Stimulated activated naive CD8-positive, alpha-beta T cell treated with anti-CD3 and anti-CD28 coated beads, Interleukin-15, Interleukin-2, amounts not matched to agents 100 ng/mL and 50 ng/mL, for 24 hours (primary cell): Measurements from ENCODE around the gene SOX18.

Experiments used
- H3K27ac Mint-ChIP-seq: one replicate; pipeline ENCODE4 v1.8.0; 2021; ENCODE audit warnings: mild to moderate bottlenecking, mixed read lengths
- H3K27me3 Mint-ChIP-seq: one replicate; pipeline ENCODE4 v1.8.0; 2021; ENCODE audit warnings: mixed read lengths
- H3K36me3 Mint-ChIP-seq: one replicate; pipeline ENCODE4 v1.8.0; 2021; ENCODE audit warnings: low read depth, mixed read lengths
- H3K4me1 Mint-ChIP-seq: one replicate; pipeline ENCODE4 v1.8.0; 2021; ENCODE audit warnings: low read depth, mixed read lengths
- H3K4me3 Mint-ChIP-seq: one replicate; pipeline ENCODE4 v1.8.0; 2021; ENCODE audit warnings: mild to moderate bottlenecking, mixed read lengths
- H3K9me3 Mint-ChIP-seq: one replicate; pipeline ENCODE4 v1.8.0; 2021; ENCODE audit warnings: mixed read lengths

SOX18 gene

DNA sequence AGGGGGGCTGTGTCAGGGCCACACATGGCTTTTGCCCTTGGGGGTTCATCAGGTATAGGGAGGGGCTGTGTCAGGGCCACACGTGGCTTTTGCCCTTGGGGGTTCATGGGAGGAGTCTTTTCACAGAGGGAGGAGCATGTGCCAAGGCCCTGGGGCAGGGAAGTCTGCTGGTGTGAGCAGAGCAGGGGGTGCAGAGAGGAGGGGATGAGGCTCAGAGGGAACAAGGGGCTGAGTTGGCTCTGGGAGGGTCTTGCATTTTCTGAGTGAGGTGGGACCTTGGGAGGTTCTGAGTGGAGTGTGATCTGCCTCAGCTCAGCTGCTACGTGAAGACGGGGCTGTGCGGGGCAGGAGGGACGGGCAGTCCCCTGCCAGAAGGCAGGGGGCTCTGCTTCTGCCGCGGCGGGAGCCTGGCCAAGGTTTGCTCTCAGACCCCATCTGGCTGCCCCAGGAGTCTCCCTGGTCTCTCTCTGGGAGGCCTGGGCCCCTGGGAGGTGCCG, 6.0 kb upstream of the SOX18 start:
- peaks cover 12% of the 10 kb centered on the region for H3K27me3 Mint-ChIP-seq

GRCh38 chr20:64053841-64054661, 4.6 kb upstream of the SOX18 start:
- H3K27me3 Mint-ChIP-seq: peaks cover 13% of the 10 kb centered on the region
- H3K27ac Mint-ChIP-seq: no peak overlapping the region
- H3K9me3 Mint-ChIP-seq: no peaks in the 10 kb centered on the region
- no peaks in the 10 kb centered on the region for H3K36me3 Mint-ChIP-seq
- H3K4me1 Mint-ChIP-seq: peaks cover 17% of the 10 kb centered on the region
- H3K4me3 Mint-ChIP-seq: no peak overlapping the region

More for the DNA sequence above, 6.0 kb upstream of the SOX18 start:
- Mint-ChIP-seq H3K4me3 (no peak overlapping the region), H3K36me3 (no peaks in the 10 kb centered on the region), H3K4me1 (peaks cover 17% of the 10 kb centered on the region), H3K9me3 (no peaks in the 10 kb centered on the region), H3K27ac (no peak overlapping the region)

- Mint-ChIP-seq H3K27ac (no peak overlapping the region), H3K4me1 (peaks cover 12% of the 10 kb centered on the region), H3K27me3 (peaks cover 13% of the 10 kb centered on the region)
These were observed 3.8 kb upstream of the SOX18 start for GRCh38 chr20:64052987-64053840.

GRCh38 chr20:64052326-64052722, 2.9 kb upstream of the SOX18 start:
- Mint-ChIP-seq H3K27ac (no peak overlapping the region), H3K4me1 (peaks cover 3% of the 10 kb centered on the region), H3K27me3 (peaks cover 15% of the 10 kb centered on the region), H3K9me3 (no peaks in the 10 kb centered on the region), H3K4me3 (no peak overlapping the region), H3K36me3 (no peaks in the 10 kb centered on the region)

More at GRCh38 chr20:64052987-64053840, 3.8 kb upstream of the SOX18 start:
- Mint-ChIP-seq H3K36me3 (no peaks in the 10 kb centered on the region), H3K9me3 (no peaks in the 10 kb centered on the region), H3K4me3 (no peak overlapping the region)

DNA sequence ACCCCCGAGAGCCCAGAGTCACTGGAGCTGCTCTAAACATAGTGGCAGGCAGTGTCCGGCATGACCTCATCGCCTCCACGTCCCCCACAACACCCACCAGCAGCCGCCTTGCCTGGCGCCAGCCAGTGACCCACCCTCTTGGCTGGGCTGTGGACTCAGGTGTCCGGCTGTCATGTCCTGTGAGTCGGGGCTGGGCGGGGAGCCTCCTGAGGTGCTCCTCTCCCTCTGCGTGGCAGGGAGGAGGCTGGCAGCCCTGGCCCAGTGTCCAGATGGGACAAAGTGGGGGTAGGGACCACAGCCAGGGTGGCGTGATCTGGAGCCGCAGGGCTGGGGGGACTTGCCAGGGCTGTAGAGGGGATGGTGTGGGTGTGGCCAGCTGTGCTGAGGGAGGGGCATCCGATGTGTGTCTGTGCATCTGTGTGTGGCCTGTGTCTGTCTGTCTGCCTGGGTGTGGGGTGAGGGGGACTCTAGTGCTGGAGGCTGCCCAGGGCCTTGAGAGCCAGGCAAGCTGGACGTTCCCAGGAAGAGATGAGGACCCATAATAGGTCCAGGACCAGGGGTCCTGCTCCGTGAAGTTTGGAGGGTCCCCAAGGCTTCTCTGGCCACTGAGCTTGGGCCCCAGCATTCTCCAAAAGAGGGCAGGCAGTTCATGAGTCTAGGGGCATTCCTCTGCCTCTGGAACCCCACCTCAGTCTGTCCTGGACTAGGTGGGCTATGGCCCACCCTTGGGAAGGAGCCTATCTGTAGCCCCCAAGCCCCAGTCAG, 2.3 kb upstream of the SOX18 start:
- no peaks in the 10 kb centered on the region for H3K9me3 Mint-ChIP-seq
- H3K36me3 Mint-ChIP-seq: no peaks in the 10 kb centered on the region
- no peak overlapping the region for H3K27ac Mint-ChIP-seq
- H3K4me1 Mint-ChIP-seq: peaks cover under 1% of the 10 kb centered on the region
- no peak overlapping the region for H3K4me3 Mint-ChIP-seq
- H3K27me3 Mint-ChIP-seq: peaks cover 21% of the 10 kb centered on the region

- Mint-ChIP-seq H3K9me3 (no peaks in the 10 kb centered on the region), H3K4me1 (peaks cover 7% of the 10 kb centered on the region), H3K27ac (no peak overlapping the region), H3K36me3 (no peaks in the 10 kb centered on the region), H3K27me3 (peaks cover 28% of the 10 kb centered on the region), H3K4me3 (no peak overlapping the region)
These were observed 1.6 kb upstream of the SOX18 start for GRCh38 chr20:64051033-64051452.

- Mint-ChIP-seq H3K4me1 (peaks cover 11% of the 10 kb centered on the region), H3K27ac (no peak overlapping the region), H3K27me3 (peaks cover 29% of the 10 kb centered on the region), H3K4me3 (no peak overlapping the region), H3K36me3 (no peaks in the 10 kb centered on the region), H3K9me3 (no peaks in the 10 kb centered on the region)
These were observed 1.0 kb upstream of the SOX18 start for GRCh38 chr20:64050261-64051032.

DNA sequence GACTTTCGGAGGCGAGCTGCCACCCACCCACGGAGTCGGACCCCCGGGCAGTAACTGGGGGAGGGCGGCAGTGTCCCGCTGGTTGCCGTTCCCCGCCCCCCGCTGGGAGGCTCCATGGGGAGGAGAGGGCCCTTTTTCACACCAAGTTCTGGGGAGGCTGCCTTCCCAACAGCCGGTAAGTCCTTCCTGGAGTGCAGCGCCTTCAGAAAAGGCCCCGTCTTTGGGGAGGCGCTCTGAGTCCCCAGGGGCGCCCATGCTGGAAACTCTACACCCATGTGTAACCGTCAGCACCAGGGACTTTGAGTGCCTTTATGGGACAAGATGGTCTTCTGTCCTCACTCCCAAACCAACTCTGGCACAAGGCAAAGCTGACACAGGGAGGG, 430 bp upstream of the SOX18 start:
- peaks cover 11% of the 10 kb centered on the region for H3K4me1 Mint-ChIP-seq
- no peaks in the 10 kb centered on the region for H3K9me3 Mint-ChIP-seq
- no peak overlapping the region for H3K4me3 Mint-ChIP-seq
- peaks cover 29% of the 10 kb centered on the region for H3K27me3 Mint-ChIP-seq
- H3K27ac Mint-ChIP-seq: no peak overlapping the region
- H3K36me3 Mint-ChIP-seq: no peaks in the 10 kb centered on the region

DNA sequence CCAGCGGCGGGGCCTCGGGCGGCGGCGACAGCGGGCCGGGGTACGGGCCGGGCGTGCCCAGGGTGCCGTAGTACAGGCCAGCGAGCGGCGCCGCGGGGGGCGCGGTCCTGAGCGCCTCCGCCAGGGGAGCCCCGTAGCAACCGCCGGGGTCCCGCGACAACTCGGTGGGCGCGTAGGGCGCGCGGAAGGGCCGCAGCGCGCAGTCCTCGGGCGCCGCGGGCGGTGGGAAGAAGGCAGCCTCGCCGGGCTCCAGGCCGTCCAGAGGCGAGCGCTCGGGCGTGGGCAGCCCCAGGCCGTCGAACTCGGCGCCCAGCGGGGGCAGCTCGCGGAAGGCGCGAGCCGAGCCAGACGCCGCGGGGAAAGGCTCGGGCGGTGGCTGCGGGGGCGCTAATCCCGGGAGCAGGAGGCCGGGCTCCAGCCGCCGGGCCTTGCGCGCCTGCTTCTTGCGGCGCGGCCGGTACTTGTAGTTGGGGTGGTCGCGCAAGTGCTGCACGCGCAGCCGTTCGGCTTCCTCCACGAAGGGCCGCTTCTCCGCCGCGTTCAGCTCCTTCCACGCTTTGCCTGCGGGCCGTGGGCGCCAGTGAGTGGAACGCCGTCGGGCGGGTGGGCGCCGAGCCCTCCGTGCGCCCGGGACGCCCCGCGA, 916 bp downstream of the SOX18 start:
- Mint-ChIP-seq H3K4me3 (no peak overlapping the region), H3K4me1 (peaks cover 11% of the 10 kb centered on the region), H3K36me3 (no peaks in the 10 kb centered on the region), H3K27ac (no peak overlapping the region), H3K9me3 (no peaks in the 10 kb centered on the region), H3K27me3 (peaks cover 29% of the 10 kb centered on the region)

DNA sequence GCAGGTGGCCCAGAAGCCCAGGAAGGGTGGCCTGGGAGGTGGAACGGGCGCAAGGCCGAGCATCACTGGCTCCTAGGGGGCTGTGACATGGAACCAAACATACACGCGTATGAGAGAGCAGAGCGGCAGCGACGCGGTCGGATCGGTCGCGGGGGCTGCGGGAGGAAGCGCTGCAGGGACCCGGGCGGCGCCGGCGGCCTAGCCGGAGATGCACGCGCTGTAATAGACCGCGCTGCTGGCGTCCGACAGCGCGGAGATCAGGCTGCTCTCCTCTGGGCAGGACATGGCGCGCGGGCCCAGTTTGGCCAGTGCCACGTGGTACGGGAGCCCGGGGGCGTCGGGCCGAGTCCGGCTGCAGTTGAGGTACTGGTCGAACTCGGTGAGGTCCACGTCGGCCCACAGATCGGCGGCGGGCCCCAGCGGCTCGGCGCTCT, 1.5 kb downstream of the SOX18 start:
- H3K36me3 Mint-ChIP-seq: no peaks in the 10 kb centered on the region
- no peak overlapping the region for H3K4me3 Mint-ChIP-seq
- no peak overlapping the region for H3K27ac Mint-ChIP-seq
- no peaks in the 10 kb centered on the region for H3K9me3 Mint-ChIP-seq
- peaks cover 29% of the 10 kb centered on the region for H3K27me3 Mint-ChIP-seq
- peaks cover 11% of the 10 kb centered on the region for H3K4me1 Mint-ChIP-seq

DNA sequence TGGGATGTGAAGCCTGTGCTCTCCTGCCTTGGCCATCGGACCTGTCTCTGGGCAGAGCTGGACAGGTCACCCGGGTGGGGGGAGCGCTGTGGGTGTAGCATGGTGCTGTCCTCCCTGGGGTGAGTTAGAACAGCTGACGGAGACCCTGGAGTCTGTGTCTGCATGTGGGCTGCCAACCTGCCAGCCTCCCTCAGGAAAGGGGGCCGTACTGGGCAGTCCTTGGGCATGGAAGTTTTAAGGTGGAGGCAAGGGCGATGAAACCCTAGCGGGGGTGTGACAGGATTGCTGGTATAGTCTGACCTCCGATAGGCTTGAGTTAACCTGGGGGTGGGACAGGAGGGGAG, 2.4 kb downstream of the SOX18 start:
- H3K36me3 Mint-ChIP-seq: no peaks in the 10 kb centered on the region
- no peak overlapping the region for H3K4me3 Mint-ChIP-seq
- no peak overlapping the region for H3K27ac Mint-ChIP-seq
- peaks cover 29% of the 10 kb centered on the region for H3K27me3 Mint-ChIP-seq
- H3K9me3 Mint-ChIP-seq: no peaks in the 10 kb centered on the region
- H3K4me1 Mint-ChIP-seq: peaks cover 11% of the 10 kb centered on the region

- no peaks in the 10 kb centered on the region for H3K9me3 Mint-ChIP-seq
- peaks cover 17% of the 10 kb centered on the region for H3K27me3 Mint-ChIP-seq
- no peaks in the 10 kb centered on the region for H3K36me3 Mint-ChIP-seq
- H3K4me1 Mint-ChIP-seq: peaks cover 18% of the 10 kb centered on the region
- no peak overlapping the region for H3K4me3 Mint-ChIP-seq
- H3K27ac Mint-ChIP-seq: no peak overlapping the region
These were observed 4.0 kb downstream of the SOX18 start for GRCh38 chr20:64045346-64046011.

DNA sequence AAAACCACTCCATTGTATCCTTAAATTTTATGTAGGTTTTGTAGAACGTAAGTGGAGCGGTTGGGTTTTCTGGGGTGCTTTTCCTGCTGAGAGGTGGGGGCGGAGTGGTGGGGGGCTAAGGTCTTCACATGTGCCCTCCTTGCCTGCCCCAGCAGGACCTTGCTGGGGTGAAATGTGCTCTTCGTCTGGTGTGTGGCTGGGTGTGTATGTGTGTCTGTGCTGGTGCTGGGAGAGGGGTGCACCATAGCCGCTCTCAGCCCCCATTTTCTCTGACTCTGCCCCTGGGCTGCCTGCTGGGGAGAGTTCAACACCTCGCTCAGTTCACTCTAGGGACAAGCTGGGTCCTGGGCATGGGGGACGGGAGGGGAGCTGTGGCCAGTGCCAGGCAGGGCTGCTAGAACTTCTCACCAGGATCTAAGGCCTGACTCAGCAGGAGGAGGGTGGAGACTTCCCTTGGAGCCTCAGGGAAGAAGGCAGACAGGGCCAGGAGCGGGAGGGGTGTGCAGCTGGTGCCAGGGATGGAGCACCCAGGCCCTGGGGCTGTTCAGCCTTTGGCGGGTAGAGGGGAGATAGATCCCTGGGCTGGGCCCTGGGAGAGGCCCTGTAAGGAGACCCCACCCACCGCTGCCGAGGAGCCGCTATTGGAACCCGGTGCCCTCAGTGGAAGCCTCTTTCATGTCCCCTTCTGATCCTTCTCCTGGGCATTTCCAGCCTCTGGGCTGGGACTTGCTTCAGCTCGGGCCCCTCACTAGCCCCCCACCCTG, 4.8 kb downstream of the SOX18 start:
- H3K9me3 Mint-ChIP-seq: no peaks in the 10 kb centered on the region
- no peaks in the 10 kb centered on the region for H3K36me3 Mint-ChIP-seq
- H3K27ac Mint-ChIP-seq: no peak overlapping the region
- H3K4me3 Mint-ChIP-seq: no peak overlapping the region
- peaks cover 27% of the 10 kb centered on the region for H3K4me1 Mint-ChIP-seq
- peaks cover 16% of the 10 kb centered on the region for H3K27me3 Mint-ChIP-seq
